GM13976 (cell line): ENCODE measurements around the gene LRRC71.

Experiments used
- DNase-seq: peaks from one replicate; pipeline ENCODE4 v3.0.0; 2012; ENCODE audit warnings: low spot score
- CTCF ChIP-seq: IDR thresholded peaks from 2 replicates; pipeline ENCODE4 v1.5.1; 2012; ENCODE audit warnings: borderline replicate concordance, mild to moderate bottlenecking; ENCODE audit not compliant: insufficient read depth; ENCODE audit errors: extremely low read depth, missing control alignments, control extremely low read depth
- in situ Hi-C: fragments of 300-500 bp; cut with MboI; formaldehyde crosslinking; loops from one replicate; pipeline ENCODE4 v1.12.0; 2022; ENCODE audit warnings: low sequenced_read_pairs, mixed read lengths, inconsistent platforms; ENCODE audit not compliant: unreplicated experiment

Gene LRRC71

DNA sequence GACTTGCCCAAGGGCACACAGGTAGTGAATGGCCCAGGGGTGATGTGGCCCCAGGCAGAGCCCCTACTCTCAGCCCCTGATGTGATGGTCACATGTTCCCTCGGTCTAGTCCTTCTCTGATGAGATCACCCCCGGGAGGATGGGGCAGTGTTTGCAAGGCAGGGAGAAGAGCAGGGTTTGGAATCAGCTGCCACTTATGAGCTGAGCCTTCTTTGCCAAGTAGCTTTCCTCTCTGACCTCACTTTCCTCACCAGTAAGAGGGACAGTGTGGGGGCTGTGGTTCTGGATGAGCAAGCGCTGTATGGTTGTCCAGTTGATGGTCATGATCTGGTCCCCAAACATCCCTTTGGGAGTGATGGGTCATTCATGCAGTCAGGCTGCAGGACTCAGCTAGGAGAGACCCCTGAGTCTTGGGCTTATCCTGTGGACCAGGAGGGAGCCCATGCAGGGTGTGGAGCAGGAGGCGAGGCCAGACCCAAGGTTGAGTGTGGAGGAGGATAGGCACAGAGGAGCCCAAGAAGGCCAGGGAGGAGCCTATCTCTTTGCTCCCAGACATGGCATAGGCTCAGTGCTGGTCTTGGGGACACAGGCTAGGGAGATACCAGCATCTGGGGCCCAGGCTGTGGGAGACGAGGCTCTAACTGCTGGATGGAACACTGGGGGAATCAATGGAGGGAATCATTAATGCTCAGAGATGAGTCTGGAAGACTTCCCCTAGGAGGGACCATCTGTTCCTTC, 42.8 kb upstream of the LRRC71 start:
- no peak for TF ChIP-seq CTCF
- DNase-seq, result no peak
- in situ Hi-C loops, result no loop called here

GRCh38 chr1:156879876-156880275, 40.6 kb upstream of the LRRC71 start:
- in situ Hi-C loops, result no loop called here
- no peak for DNase-seq
- no peak for TF ChIP-seq CTCF

GRCh38 chr1:156880473-156880872, 40.0 kb upstream of the LRRC71 start:
- no peak for DNase-seq
- in situ Hi-C loops, result no loop called here
- TF ChIP-seq CTCF, result no peak

- TF ChIP-seq CTCF, result no peak
- in situ Hi-C loops, result no loop called here
- no peak for DNase-seq
Measured at GRCh38 chr1:156881101-156881500, 39.3 kb upstream of the LRRC71 start.

- no peak for DNase-seq
- in situ Hi-C loops, result no loop called here
- TF ChIP-seq CTCF, result no peak
Measured at GRCh38 chr1:156881663-156882062, 38.8 kb upstream of the LRRC71 start.

GRCh38 chr1:156882543-156882942, 37.9 kb upstream of the LRRC71 start:
- in situ Hi-C loops, result no loop called here
- DNase-seq, result no peak

More at GRCh38 chr1:156882543-156882942, 37.9 kb upstream of the LRRC71 start:
- no peak for TF ChIP-seq CTCF
